NOMO-1 (cell line): ENCODE data around the gene CXXC5.
"Not testable (repeated sequence)": the region's sequence is repeated elsewhere in the genome, so short reads cannot be mapped to it uniquely, and the experiment has no call there.

ENCODE experiments used
- DNase-seq, 2 experiments: peaks; one replicate each; lab custom pipeline; 2025; ENCODE audit not compliant: unreplicated experiment in 2 of 2; lab: John Stamatoyannopoulos, UW

The CXXC5 gene

GRCh38 chr5:139648205-139649081 is at the start of gene CXXC5:
CXXC5 (plus strand) TSS chr5:139648349; CDS start chr5:139680524, 32,175 bp downstream.
- peak; percentile 70 to 79 for DNase-seq

GRCh38 chr5:139598601-139598965 is 49.6 kb upstream of the CXXC5 start:
- DNase-seq, result not testable (repeated sequence)

DNA sequence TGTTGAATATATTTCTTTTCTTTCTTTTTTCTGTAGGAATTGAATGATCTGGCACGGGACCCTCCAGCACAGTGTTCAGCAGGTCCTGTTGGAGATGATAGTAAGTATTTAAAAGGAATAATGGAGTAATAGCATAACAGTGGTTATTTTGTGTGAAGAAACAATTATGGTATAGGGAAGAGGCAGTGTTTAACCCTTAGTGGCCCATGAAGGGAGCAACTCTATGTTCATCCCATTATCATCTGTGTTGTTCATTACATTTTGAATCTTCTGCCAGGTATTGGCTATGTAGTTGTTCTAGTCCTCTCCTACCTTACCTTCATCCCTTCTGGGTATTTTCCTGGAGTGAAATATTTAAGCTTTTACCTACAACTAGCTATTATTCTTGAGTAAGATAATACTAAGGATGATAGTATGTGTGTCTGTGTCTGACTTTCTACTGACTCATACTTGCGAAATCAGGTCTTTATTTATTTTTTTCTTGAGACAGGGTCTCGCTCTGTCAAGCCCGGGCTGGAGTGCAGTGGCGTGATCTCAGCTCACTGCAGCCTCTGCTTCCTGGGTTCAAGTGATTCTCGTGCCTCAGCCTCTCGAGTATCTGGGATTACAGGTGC is 47.7 kb upstream of the CXXC5 start:
- no peak for DNase-seq

GRCh38 chr5:139601429-139601828 is 46.7 kb upstream of the CXXC5 start:
- DNase-seq, result no peak

DNA sequence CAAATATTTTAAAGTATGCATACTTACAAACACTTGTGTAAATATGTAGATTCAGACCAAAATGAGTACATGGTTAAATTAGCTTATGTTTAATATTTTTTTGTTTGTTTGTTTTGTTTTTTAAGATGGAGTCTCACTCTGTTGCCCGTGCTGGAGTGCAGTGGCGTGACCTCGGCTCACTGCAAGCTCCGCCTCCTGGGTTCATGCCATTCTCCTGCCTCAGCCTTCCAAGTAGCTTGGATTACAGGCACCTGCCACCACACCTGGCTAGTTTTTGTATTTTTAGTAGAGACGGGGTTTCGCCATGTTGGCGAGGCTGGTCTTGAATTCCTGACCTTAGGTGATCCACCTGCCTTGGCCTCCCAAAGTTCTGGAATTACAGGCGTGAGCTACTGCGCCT is 46.2 kb upstream of the CXXC5 start:
- DNase-seq, result not testable (repeated sequence)

GRCh38 chr5:139605887-139606286 is 42.3 kb upstream of the CXXC5 start:
- no peak for DNase-seq

DNA sequence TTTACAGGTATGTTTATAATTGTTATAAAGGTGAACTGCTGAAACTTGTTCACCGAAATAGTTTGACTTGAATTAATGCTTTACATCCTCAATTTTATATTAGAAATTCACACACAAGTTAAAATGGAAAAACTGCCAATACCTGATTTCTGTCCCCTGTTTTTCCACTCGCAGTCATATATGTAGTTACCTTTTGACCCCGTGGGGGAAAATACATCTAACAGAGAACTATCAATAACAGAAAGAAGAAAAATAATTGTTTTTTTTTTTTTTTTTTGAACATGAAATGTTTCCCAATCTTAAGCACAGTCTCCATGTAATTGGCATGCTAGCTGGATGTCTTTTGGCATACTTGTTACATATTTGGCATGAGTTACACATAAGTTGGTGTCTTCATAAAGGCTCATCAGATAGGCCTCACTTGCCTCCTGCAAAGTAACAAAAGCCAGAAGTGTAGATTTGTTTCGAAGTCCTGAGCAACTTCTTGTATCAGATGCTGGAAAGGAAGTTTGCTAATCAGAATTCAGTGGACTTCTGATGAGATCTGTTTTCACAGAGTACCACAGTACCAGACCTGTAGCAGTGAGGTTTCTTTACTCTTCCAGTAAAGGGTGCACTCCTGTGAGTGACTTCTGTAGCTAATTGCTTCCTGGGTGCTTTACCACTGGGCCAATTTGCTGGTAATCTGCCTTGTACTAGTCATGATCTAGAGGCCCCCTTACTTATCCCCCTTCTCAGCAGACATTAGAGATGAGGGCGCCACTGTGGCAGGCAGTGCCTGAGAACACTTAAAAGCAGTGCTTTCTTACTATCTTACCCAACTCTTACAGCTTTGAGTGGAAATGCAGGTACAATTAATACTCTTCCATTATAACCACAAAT is 36.2 kb upstream of the CXXC5 start:
- no peak for DNase-seq

DNA sequence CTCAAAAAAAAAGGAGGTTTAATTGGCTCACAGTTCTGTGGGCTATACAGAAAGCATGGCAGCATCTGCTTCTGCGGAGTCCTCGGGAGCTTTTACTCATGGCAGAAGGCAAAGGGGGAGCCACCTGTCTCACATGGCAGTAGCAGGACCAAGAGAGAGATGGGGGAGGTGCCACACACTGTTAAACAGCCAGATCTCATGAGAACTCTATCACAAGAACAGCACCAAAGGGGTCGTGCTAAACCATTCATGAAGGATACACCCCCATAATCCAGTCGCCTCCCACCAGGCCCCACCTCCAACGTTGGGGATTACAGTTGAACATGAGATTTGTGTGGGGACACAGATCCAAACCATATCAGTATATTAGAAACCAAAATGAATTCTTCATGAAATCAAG is 28.3 kb upstream of the CXXC5 start:
- DNase-seq, result no peak

DNA sequence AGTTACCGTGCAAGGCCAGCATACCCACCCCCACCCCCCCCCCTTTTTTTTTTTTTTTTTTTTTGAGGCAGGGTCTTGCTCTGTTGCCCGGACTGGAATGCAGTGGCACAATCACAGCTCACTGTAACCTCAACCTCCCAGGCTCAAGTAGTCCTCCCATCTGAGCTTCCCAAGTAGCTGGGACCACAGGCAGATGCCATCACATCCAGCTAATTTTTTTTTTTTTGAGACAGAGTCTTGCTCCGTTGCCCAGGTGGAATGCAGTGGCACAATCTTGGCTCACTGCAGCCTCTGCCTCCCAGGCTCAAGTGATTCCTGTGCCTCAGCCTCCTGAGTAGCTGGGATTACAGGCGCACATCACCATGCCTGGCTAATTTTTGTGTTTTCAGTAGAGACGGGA is 22.8 kb upstream of the CXXC5 start:
- not testable (repeated sequence) for DNase-seq

DNA sequence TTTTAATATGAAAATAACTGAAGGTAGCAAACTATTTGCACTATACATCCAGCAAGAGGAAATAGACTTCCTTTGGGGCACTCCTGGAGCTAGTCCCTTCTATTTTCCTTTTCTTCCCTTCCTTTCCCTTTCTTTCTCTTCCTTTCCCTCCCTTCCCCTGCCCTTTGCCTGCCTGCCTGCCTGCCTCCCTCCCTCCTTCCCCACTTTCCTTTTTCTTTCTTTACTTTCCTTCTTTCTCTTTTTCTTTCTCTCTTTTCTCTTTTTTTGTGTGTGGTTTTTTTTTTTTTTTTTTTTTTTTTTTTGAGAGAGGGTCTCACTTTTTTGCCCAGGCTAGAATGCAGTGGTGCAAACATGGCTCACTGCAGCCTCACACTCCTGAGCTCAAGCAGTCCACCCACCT is 17.3 kb upstream of the CXXC5 start:
- no peak for DNase-seq

GRCh38 chr5:139631520-139632165 is 16.5 kb upstream of the CXXC5 start:
- no peak for DNase-seq

GRCh38 chr5:139633295-139634027 is 14.7 kb upstream of the CXXC5 start:
- DNase-seq, result peak; percentile 65 to 70

GRCh38 chr5:139634028-139634325 is 14.2 kb upstream of the CXXC5 start:
- DNase-seq, result no peak

GRCh38 chr5:139634541-139634940 is 13.6 kb upstream of the CXXC5 start:
- DNase-seq, result no peak

GRCh38 chr5:139635191-139635590 is 13.0 kb upstream of the CXXC5 start:
- DNase-seq, result no peak

DNA sequence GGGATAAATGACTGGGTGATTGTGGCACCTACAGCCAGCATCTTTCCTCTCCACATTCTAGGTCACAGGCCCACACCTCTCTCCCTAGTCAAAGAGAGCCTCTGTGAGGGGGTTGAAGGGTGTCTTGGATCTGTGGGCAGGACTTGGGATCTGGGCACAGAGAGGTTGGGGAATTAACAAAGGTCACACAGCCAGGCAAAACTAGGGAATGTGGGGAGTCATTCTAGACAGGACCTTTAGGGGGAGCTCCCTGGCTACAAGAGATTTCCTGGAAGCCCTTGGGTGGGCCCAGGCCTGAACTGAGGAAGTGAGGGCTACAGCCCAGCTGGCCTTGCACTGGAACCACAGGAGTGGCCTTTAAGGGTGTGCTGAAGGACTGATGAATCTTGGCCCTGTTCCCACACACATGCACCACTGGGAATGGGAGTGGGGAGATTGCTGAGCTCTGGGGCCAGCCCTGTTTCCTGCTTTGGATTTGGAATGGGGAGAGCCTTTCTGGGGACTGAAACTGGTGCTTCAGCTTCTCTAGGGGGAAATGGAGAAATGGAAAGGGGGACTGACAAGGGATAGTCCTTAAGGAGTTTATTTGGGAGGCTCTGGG is 12.4 kb upstream of the CXXC5 start:
- peak; percentile 61 to 64 for DNase-seq

DNA sequence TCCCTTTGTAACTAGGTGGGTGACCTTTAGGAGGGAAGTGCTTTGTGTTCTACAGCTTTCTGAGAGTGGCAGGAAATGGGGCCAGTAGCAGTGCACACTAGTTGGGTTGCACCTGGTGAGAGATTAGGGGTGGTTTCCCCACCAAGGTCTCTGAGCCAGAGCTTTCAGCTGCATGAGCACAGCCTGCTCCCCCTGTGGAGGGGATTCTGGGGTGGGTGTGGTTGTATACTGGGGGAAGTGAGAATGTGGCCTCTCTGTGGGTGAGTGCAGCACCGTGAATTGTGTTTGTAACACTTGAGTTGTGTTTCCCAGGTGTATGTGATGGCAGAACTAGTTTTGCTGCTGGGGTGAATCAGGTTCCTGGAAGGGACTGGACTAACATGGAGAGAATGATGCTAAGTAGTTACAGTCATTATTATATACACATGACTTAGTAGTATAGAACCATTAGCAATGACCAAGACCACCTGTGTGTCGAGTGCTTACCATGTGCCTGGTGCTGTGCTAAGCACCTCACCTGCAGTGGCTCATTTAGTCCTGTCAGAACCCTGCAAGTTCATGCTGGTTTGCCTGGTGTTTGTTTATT is 11.8 kb upstream of the CXXC5 start:
- peak in 1 of 2 experiments; percentile 24 for DNase-seq

DNA sequence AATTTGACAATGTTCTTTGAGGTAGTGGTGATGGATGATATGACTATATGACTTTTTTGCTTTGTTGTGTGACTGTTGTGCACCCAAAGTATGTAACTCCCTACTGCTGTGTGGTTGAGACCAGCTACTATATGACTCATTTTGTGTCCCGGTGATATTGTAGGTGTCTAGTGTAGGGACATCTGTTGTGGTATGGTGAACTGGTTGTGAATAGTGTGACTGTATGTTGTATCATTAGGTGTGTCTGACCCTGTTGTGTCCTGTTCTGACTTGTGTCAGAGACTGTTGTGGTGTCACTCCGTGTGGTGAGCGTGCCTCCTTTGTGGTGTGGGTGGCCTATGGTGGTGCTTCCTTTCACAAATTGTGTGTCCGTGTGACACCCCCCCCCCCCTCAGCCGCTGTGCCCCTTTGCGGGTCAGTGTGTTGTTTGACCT is 11.2 kb upstream of the CXXC5 start:
- DNase-seq, result peak in 1 of 2 experiments; percentile 15

DNA sequence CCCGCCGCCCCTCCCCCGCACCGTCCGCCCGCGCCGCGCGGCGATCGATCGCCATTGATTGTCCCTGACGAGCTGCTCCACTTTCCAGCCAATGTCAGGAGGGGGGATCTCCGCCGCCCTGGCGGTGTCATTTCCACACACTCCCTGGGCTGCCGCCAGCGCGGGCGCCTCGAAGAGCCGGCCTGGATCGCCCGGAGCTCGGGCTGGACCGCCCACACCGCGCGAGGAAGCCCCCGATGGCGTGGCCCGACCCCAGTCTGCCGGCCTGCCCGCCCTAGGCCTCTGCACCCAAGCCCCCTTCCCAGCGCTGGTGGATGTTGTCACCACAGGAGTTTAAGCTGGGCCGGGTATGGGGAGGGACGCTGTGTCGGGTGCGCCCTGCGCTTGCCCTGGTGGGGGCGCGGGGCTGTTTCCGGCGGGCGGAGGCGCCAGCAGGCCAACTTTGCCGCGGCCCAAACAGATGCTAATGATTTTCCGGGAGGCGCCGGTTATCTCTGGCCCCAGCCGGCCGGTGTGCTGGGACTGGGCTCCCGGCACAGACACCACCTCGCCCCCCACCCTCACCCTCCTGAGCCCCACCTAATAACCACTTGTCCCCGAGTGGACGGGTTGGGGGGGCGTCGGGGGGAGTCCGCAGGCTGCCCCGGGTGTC is 10.6 kb upstream of the CXXC5 start:
- DNase-seq, result peak; percentile 61 to 71
